Astrocyte of the spinal cord (primary cell): ENCODE results near the gene RBCK1.

Experiments
- DNase-seq: peaks from one replicate; pipeline ENCODE4 v3.0.0; 2011; ENCODE audit warnings: low read depth, low spot score
- H3K4me3 ChIP-seq: 2 replicates; pipeline ENCODE4 v1.5.1; 2011; ENCODE audit warnings: low read depth, mild to moderate bottlenecking, low read length, moderate library complexity
- CTCF ChIP-seq: IDR thresholded peaks from 2 replicates; pipeline ENCODE4 v1.5.1; 2012; ENCODE audit warnings: low read depth, mild to moderate bottlenecking, low read length, inconsistent platforms
- in situ Hi-C: cut with HindIII; loops from 2 replicates; pipeline ENCODE4 v1.10.0; 2017; ENCODE audit warnings: low sequenced_read_pairs

Gene RBCK1

GRCh38 chr20:480044-480443 is 71.9 kb downstream of the RBCK1 start:
- TF ChIP-seq CTCF, result no peak
- no peak for DNase-seq
- in situ Hi-C loops, result no loop called here
- H3K4me3 ChIP-seq, result no peak overlapping the region

GRCh38 chr20:481167-481566 is 73.1 kb downstream of the RBCK1 start:
- no peak for DNase-seq

More at GRCh38 chr20:481167-481566, 73.1 kb downstream of the RBCK1 start:
- no peak overlapping the region for H3K4me3 ChIP-seq
- TF ChIP-seq CTCF, result no peak
- in situ Hi-C loops, result no loop called here
